Neural cell (in vitro differentiated cells): ENCODE measurements around the gene KDM1B. TPM values are rescaled to one million over a fixed set of nuclear protein-coding genes. Genes with fewer than 3 reads are reported as not detected.

Experiments used
- H2AFZ ChIP-seq: fragments of 200-600, 300-800 bp; sonication (generic), shearing (Covaris generic); 2 replicates; pipeline ENCODE4 v1.6.0; 2014; ENCODE audit warnings: low read depth, mild to moderate bottlenecking, antibody characterized with exemption, low read length, moderate library complexity
- H3F3A ChIP-seq: fragments of 200-600 bp; shearing (Covaris generic); 2 replicates; pipeline ENCODE4 v1.6.1; 2016; ENCODE audit warnings: mild to moderate bottlenecking, moderate library complexity, mixed read lengths, antibody characterized with exemption, low read length; ENCODE audit not compliant: insufficient read depth, poor library complexity, severe bottlenecking
- H3K27ac ChIP-seq: fragments of 200-600, 300-800 bp; sonication (generic), shearing (Covaris generic); 2 replicates; pipeline ENCODE4 v1.5.1; 2014; ENCODE audit warnings: mild to moderate bottlenecking, low read length, moderate library complexity
- H3K27me3 ChIP-seq: fragments of 300-800, 200-600 bp; sonication (generic), shearing (Covaris generic); 2 replicates; pipeline ENCODE4 v1.6.0; 2014; ENCODE audit warnings: mild to moderate bottlenecking, low read depth, low read length, moderate library complexity; ENCODE audit not compliant: insufficient read depth
- H3K36me3 ChIP-seq: fragments of 300-800, 200-600 bp; sonication (generic), shearing (Covaris generic); 2 replicates; pipeline ENCODE4 v1.5.1; 2014; ENCODE audit warnings: mild to moderate bottlenecking, antibody characterized with exemption, low read length, moderate library complexity; ENCODE audit not compliant: insufficient read depth
- H3K4me2 ChIP-seq: fragments of 300-800, 200-600 bp; sonication (generic), shearing (Covaris generic); 2 replicates; pipeline ENCODE4 v1.6.0; 2014; ENCODE audit warnings: mild to moderate bottlenecking, low read length
- H3K4me3 ChIP-seq: fragments of 300-800, 200-600 bp; sonication (generic), shearing (Covaris generic); 2 replicates; pipeline ENCODE4 v1.5.1; 2014; ENCODE audit warnings: mild to moderate bottlenecking, low read length, moderate library complexity
- H3K79me2 ChIP-seq: fragments of 200-600 bp; shearing (Covaris generic); replicated peaks from 2 replicates; pipeline ENCODE4 v1.6.0; 2014; ENCODE audit warnings: mild to moderate bottlenecking, low read length, moderate library complexity; ENCODE audit not compliant: insufficient read depth
- H3K9ac ChIP-seq: fragments of 300-800, 200-600 bp; sonication (generic), shearing (Covaris generic); 2 replicates; pipeline ENCODE4 v1.6.1; 2016; ENCODE audit warnings: mild to moderate bottlenecking, low read length, mixed read lengths
- H3K9me2 ChIP-seq: fragments of 200-600 bp; shearing (Covaris generic); 2 replicates; pipeline ENCODE4 v1.6.1; 2016; ENCODE audit warnings: mild to moderate bottlenecking, low read length, mixed read lengths; ENCODE audit not compliant: insufficient read depth
- H3K9me3 ChIP-seq: fragments of 200-600, 300-800 bp; sonication (generic), shearing (Covaris generic); 2 replicates; pipeline ENCODE4 v1.6.1; 2016; ENCODE audit warnings: mild to moderate bottlenecking, mixed run types, low read length, moderate library complexity, mixed read lengths
- H4K20me1 ChIP-seq: fragments of 200-600 bp; shearing (Covaris generic); 2 replicates; pipeline ENCODE4 v1.6.1; 2016; ENCODE audit warnings: mild to moderate bottlenecking, mixed run types; ENCODE audit not compliant: insufficient read depth
- CTCF ChIP-seq: fragments of 450-650 bp; IDR thresholded peaks from 2 replicates; pipeline ENCODE4 v1.5.1; 2014; ENCODE audit warnings: antibody characterized with exemption, mild to moderate bottlenecking, moderate library complexity; ENCODE audit not compliant: poor library complexity, severe bottlenecking
- EP300 ChIP-seq: fragments of 450-650 bp; conservative IDR thresholded peaks from 2 replicates; pipeline ENCODE4 v1.6.1; 2014; ENCODE audit warnings: antibody characterized with exemption, mild to moderate bottlenecking, moderate library complexity; ENCODE audit not compliant: poor library complexity, severe bottlenecking
- EZH2 ChIP-seq: fragments of 200-600, 300-800 bp; shearing (Covaris generic), sonication (generic); IDR thresholded peaks from 2 replicates; pipeline ENCODE4 v1.6.1; 2014; ENCODE audit warnings: antibody characterized with exemption, low read length, borderline replicate concordance, mild to moderate bottlenecking; ENCODE audit not compliant: insufficient read depth, poor library complexity, severe bottlenecking
- MXI1 ChIP-seq: fragments of 450-650 bp; conservative IDR thresholded peaks from 2 replicates; pipeline ENCODE4 v1.6.1; 2014; ENCODE audit warnings: antibody characterized with exemption, mild to moderate bottlenecking; ENCODE audit not compliant: poor library complexity, severe bottlenecking
- POLR2AphosphoS5 ChIP-seq: IDR thresholded peaks from 2 replicates; pipeline ENCODE4 v1.6.1; 2012
- RAD21 ChIP-seq: fragments of 450-650 bp; conservative IDR thresholded peaks from 2 replicates; pipeline ENCODE4 v1.6.1; 2014; ENCODE audit warnings: antibody characterized with exemption, mild to moderate bottlenecking, moderate library complexity
- REST ChIP-seq: IDR thresholded peaks from 2 replicates; pipeline ENCODE4 v1.6.1; 2012; ENCODE audit warnings: borderline replicate concordance
- TAF1 ChIP-seq: IDR thresholded peaks from 2 replicates; pipeline ENCODE4 v1.6.1; 2012; ENCODE audit warnings: low read depth
- polyA plus RNA-seq: library from polyadenylated mRNA; depleted of rRNA; stranded (reverse); fragments of >200 nt; gene quantifications from 2 replicates; pipeline ENCODE4 v1.2.3, GENCODE V29; 2014

The KDM1B gene
- polyA plus RNA-seq, 1 donor from 2014 or later: 24.5 TPM

GRCh38 chr6:18254793-18255192 lies 99.6 kb downstream of the KDM1B start:
- Histone ChIP-seq H2AFZ (no peak overlapping the region), H4K20me1 (no peaks in the 10 kb centered on the region), H3F3A (no peaks in the 10 kb centered on the region), H3K4me3 (no peak overlapping the region), H3K36me3 (peaks cover 8% of the 10 kb centered on the region), H3K9me3 (no peaks in the 10 kb centered on the region), H3K4me2 (no peak overlapping the region), H3K9me2 (no peaks in the 10 kb centered on the region), H3K9ac (no peak overlapping the region), H3K27me3 (no peaks in the 10 kb centered on the region), H3K27ac (no peak overlapping the region), H3K79me2 (peaks cover 54% of the 10 kb centered on the region)
- TF ChIP-seq EP300: no peak
- no peak for TF ChIP-seq EZH2
- TF ChIP-seq REST: no peak
- no peak for TF ChIP-seq CTCF
- TF ChIP-seq MXI1: no peak

GRCh38 chr6:18259675-18260447 lies 104.6 kb downstream of the KDM1B start:
- peaks cover 82% of the 10 kb centered on the region for H3K79me2 ChIP-seq
- peaks cover under 1% of the 10 kb centered on the region for H3F3A ChIP-seq
- H3K9me2 ChIP-seq: no peaks in the 10 kb centered on the region
- no peak for TF ChIP-seq POLR2AphosphoS5
- no peak for TF ChIP-seq EZH2
- no peak for TF ChIP-seq EP300
- no peak for TF ChIP-seq RAD21
- TF ChIP-seq CTCF: no peak
- no peak for TF ChIP-seq TAF1
- H3K27ac ChIP-seq: no peak overlapping the region
- no peak overlapping the region for H2AFZ ChIP-seq
- H4K20me1 ChIP-seq: no peaks in the 10 kb centered on the region
- H3K4me2 ChIP-seq: no peak overlapping the region
- no peaks in the 10 kb centered on the region for H3K27me3 ChIP-seq
- no peaks in the 10 kb centered on the region for H3K9me3 ChIP-seq
- no peak overlapping the region for H3K4me3 ChIP-seq
- H3K36me3 ChIP-seq: peaks cover 8% of the 10 kb centered on the region
- H3K9ac ChIP-seq: no peak overlapping the region
